GM15510 (cell line): Measurements from ENCODE around the gene TMEM219.

ENCODE experiments used
- POLR2A ChIP-seq: IDR thresholded peaks from 3 replicates; pipeline ENCODE4 v1.6.1; 2011; ENCODE audit warnings: borderline replicate concordance; ENCODE audit not compliant: insufficient read length; ENCODE audit errors: extremely low read depth

Gene TMEM219

GRCh38 chr16:29973384-29974246, 11.7 kb downstream of the TMEM219 start, which contains the start of gene TAOK2:
TAOK2 (plus strand) TSS chr16:29973868; CDS start chr16:29977773, 3,905 bp downstream.
- peak; percentile 80 for TF ChIP-seq POLR2A

GRCh38 chr16:29974291-29975133, 12.6 kb downstream of the TMEM219 start:
- TF ChIP-seq POLR2A = peak; percentile 24

- TF ChIP-seq POLR2A = no peak
Measured at GRCh38 chr16:29975134-29975538, 13.3 kb downstream of the TMEM219 start.

- no peak for TF ChIP-seq POLR2A
Measured at GRCh38 chr16:29975811-29976511, 14.1 kb downstream of the TMEM219 start.

GRCh38 chr16:29977063-29977825, 15.4 kb downstream of the TMEM219 start:
- no peak for TF ChIP-seq POLR2A

GRCh38 chr16:29978081-29978480, 16.2 kb downstream of the TMEM219 start:
- TF ChIP-seq POLR2A = no peak

- TF ChIP-seq POLR2A = no peak
Measured at GRCh38 chr16:29978564-29979270, 16.8 kb downstream of the TMEM219 start.

- TF ChIP-seq POLR2A = no peak
Measured at GRCh38 chr16:29982560-29983419, 20.9 kb downstream of the TMEM219 start.

GRCh38 chr16:29983420-29984136, 21.7 kb downstream of the TMEM219 start:
- no peak for TF ChIP-seq POLR2A

- no peak for TF ChIP-seq POLR2A
Measured at GRCh38 chr16:29984137-29984763, 22.4 kb downstream of the TMEM219 start.

- no peak for TF ChIP-seq POLR2A
Measured at GRCh38 chr16:29984764-29985147, 22.9 kb downstream of the TMEM219 start.
